Stimulated activated CD4-positive, alpha-beta T cell treated with anti-CD3 and anti-CD28 coated beads, Interleukin-2, amount 100 ng/mL, for 24 hours (primary cell): Measurements from ENCODE around the gene SMIM33.
"Not testable (repeated sequence)": the region's sequence is repeated elsewhere in the genome, so short reads cannot be mapped to it uniquely, and the experiment has no call there.

Experiments
- DNase-seq, 2 donors: peaks; one replicate each; pipeline ENCODE4 v3.0.0-alpha.2; 2020

The SMIM33 gene

DNA sequence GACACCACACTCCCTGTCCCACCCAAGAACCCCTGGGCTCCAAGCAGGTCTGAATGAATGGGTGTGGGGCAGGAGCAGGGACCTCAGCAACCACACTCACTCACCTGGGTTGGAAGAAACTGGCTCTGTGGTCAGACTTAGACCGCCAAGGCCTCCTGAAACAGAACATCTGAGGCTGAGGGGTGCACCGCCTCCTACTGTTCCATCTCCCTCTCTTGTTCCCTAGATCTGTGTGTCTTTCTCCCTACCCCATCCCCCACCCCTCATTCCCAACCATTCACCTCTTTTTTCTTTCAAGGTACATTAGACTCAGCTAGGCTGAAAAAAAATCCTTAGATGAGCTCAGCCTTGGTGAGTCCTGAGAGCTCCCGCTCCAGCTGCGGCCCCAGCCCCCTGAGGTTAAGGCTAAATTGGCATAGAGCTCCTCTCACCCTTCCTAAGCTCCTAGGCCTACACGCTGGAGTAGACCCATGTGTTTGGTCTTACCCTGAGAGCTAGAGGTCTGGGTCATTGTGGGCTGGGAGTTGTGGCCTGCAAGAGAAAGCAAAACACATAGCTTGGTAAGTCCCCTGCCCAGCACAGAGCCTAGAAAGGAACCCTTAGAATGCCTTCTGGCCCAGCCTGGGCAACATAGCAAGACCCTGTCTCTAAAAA, 13.0 kb upstream of the SMIM33 start:
- DNase-seq, result no peak

DNA sequence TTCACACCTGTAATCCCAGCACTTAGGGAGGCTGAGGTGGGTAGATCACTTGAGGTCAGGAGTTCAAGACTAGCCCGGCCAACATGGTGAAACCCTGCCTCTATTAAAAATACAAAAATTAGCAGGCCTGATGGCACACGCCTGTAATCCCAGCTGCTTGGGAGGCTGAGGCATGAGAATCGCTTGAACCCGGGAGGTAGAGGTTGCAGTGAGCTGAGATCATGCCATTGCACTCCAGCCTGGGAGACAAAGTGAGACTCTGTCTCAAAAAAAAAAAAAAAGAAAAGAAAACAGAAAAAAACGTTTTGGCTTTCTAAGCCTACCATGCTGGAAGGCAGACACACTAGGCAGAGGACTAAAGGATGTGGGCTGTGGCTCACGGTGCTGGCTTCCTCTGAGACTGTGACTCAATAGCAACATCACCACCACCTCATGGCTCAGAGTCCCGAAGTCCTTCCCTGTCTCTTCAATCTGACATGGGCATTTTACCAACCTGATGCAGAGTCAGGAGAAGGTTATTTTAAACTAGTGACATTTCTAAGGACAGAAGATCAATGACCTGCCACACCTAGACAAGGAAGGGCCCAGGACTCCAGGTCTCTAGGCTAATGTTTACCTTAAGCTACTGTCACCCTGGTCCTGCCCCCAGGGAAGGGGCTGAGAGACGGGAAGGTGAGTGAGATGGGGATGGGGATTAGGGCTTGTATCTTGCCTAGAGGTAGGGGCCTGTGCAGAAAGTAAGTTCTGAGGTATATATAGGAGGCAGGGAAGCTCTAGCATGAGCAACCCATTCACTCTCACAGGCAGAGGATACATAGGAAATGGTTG, 12.0 kb upstream of the SMIM33 start:
- DNase-seq, result peak; percentile 72 to 76

- DNase-seq, result peak in 1 of 2 donors; percentile 60
These were observed 11.3 kb upstream of the SMIM33 start for GRCh38 chr5:139459451-139459934.

DNA sequence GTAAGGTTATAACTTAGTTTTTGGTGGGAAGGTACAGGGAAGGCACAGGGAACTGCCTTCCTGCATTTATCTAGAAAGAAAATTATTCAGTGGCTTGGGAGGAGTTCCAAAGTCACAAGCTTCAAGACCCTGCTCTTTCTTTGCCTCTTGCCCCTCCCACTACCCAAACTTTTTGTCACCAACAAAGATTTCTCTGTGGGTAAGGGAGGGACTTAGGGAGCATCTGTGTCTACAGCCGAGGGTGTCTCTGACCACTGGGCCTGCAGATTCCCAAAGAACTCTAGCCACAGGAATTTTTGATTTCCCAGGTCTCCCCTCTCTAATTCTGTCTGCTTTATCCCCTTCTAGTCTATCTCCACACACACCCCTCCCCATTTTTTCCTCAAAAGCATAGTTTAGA, 10.3 kb upstream of the SMIM33 start:
- no peak for DNase-seq

DNA sequence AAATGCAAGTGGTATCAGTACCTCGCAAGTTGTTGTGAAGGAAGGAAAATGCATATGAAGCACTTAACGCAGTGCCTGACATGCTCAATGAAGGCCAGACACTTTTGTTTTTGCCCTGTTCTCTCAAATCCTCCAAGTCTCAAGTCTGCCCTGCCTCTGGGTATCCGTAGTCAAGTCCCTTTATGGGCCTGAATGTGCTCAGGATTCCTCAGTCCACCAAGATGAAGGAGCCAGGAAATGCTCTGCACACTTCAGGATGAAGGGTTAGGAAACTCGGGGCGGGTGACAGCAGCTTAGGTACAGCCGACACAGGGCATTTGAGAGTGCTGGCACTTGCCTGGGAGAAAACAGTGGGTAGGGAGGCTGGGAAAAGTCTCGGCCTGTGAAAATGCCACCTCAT, 9.6 kb upstream of the SMIM33 start:
- no peak for DNase-seq

GRCh38 chr5:139461698-139462097, 9.1 kb upstream of the SMIM33 start:
- DNase-seq, result no peak

- DNase-seq, result no peak
These were observed 8.1 kb upstream of the SMIM33 start, which contains the start of gene ECSCR for GRCh38 chr5:139462586-139463276. Gene ECSCR (minus strand): TSS chr5:139462743. CDS start chr5:139462670, 73 bp downstream.

- DNase-seq, result no peak
These were observed 2.3 kb upstream of the SMIM33 start for GRCh38 chr5:139468421-139468931.

GRCh38 chr5:139472386-139473030, 1.7 kb downstream of the SMIM33 start:
- DNase-seq, result peak in 1 of 2 donors; percentile 36

GRCh38 chr5:139473105-139473504, 2.3 kb downstream of the SMIM33 start:
- DNase-seq, result no peak

- DNase-seq, result no peak
These were observed 2.8 kb downstream of the SMIM33 start for GRCh38 chr5:139473565-139473964.

DNA sequence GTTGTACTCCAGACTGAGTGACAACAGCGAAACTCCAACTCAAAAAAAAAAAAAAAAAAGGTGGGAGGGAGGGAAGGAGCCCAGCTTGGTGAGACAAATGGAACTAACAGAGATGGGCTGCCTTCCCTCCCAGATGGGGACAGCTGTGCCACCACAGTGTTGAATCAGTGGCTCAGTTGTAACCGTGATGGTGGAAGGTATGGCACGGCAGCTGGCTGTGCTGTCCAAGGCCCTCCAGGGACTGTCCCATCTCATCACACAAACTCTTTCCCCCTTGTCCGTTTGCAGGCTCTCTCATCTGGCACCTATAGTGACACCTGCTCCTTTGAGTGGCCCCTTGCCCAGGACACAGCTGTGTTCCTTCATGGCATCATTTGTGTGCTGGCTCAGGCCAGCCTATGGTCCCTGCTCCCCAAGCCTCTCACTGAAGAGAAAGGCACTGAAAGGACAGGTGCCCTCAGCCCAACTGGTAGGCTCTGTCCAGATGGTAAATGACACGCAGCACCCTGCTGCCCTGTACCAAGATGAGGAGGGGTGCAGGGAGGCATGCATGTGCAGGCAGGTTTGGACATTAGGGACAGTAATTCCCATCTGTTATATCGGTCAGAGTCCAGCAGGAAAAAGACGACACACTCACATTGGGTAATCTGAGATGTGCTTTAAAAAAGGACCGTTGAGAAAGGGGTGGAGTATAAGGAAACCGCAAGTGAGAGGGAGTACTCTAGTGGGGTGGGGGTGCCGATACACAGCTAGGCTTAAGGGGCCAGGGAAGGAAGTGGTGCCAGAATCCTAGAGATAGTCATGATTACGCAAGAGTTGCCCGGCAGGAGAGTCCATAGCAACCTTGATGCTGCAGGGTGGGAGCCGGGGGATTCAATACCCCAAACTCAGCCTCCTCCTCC, 4.3 kb downstream of the SMIM33 start:
- no peak for DNase-seq

GRCh38 chr5:139475865-139476617, 5.2 kb downstream of the SMIM33 start:
- no peak for DNase-seq

DNA sequence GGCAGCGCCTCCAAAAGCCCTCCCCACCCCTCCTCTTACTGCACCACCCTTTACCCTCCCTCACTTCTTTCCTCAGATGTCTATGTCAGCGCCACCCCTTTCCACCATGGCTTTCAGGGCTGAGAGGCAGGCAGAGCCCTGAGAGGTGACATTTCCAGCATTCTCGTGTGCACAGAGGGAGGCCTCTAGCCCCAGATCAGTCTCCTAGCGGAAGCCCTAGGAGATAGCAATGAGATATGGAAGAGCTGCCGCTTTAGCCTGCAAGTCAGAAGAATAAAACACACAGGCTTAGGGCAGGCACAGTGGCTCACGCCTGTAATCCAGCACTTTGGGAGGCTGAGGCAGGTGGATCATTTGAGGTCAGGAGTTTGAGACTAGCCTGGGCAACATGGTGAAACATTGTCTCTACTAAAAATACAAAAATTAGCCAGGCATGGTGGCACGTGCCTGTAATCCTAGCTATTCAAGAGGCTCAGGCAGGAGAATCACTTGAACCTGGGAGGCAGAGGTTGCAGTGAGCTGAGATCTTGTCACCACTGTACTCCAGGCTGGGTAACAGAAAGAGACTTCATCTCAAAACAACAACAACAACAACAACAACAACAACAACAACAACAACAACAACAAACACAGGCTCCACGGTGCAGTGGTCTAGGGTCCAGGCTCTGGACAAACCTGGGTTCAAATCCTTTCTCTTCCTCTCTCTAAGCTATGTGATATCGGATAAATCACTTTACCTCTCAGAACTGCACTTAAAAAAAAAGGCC, 8.0 kb downstream of the SMIM33 start:
- not testable (repeated sequence) for DNase-seq

- not testable (repeated sequence) for DNase-seq
These were observed 8.9 kb downstream of the SMIM33 start for GRCh38 chr5:139479729-139480128.

DNA sequence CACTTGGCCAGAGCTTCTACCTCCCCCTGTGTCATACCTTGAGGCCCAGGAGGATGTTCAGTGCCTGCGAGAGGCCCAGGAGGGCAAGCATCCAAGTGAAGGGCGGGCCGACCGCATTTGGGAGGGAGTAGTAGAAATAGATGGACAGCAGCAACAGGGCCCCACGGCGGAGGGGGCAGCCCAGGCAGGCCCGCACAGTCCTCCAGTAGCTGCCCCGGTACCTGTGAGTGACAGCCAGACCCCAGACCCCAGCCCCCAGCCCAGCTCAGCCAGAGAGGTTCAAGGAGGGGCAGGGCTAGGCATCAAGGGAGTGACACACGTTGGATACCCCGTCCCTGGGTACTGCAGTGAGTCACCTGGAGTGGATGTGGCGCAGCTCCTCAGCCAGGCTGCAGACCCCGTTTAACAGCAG, 10.3 kb downstream of the SMIM33 start:
- peak in 1 of 2 donors; percentile 47 for DNase-seq

DNA sequence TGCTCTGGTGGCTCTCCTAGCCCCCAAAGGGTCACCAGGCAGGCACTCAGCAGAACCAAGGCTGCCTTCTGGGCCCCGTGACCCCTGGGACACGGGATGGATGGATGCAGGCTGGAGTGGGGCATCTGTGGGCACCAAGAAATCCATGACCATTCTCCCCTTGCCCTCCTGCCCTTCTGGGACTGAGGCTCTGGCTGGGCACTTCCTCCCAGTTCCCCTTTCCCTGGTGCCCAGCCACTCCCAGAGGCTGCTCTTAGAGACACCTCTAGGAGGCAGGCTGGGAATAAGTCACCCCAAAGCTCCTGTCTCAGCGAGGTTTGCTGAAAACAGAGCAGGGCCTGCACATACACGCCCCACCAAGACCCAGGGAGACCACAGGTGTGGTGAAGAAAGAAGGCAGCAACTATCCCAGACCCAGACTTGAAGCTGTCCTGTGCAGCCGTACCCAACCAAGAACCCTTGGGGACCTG, 10.8 kb downstream of the SMIM33 start:
- DNase-seq, result peak in 1 of 2 donors; percentile 24

DNA sequence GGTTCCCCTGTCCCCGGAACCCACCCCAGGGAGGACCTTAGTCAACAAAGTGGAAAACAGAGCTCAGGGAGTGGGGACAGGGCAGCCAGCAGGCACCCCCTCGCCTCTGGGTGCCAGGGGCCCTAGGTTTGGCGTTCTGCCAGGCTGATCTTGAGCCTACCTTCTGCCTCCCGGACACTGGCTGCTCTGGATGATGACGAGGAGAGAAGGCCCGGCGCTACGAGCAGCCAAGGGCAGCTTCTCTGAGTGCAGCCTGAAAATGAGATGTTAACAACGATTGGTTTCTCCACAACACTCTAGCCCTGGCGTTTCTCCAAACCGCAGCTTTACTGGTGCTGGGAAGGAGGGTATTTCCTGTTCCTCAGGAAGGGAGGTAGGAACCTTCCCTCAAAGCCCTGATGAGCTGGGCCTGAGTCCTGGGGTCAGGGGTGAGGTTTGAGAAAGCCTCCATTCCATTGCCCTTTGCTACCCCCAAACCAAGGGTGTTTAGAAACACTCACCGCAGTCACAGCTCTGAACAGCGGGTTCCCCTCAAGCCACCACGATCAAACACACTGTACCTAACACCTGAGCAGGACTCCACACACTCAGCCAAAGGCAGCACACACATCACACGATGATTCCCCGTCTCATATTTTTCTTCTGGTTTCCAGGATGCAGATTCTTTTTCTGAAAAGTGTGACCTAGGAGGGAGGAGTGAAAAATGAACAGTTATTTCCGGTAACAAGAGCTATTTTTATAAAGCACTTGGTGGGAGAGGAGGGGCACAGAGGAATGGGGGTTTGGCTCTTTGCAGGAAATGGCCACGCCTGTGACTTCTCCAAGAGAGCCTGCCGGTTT, 11.5 kb downstream of the SMIM33 start, which contains the start of gene STING1:
TSS of gene STING1 (minus strand) at position 709 of the 840 bp plus-strand sequence. CDS start 1,054 bp downstream, outside the sequence.
- DNase-seq, result peak; percentile 66 to 74

DNA sequence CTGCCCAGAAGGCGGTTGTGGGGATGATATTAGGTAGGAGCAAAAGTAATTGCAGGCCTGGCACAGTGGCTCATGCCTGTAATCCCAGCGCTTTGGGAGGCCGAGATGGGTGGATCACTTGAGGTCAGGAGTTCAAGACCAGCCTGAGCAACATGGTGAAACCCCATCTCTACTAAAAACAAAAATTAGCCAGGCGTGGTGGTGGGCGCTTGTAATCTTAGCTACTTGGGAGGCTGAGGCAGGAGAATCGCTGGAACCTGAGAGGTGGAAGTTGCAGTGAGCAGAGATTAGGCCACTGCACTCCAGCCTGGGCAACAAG, 12.0 kb downstream of the SMIM33 start:
- DNase-seq, result not testable (repeated sequence)
